HG03159 (cell line): ENCODE results near the gene DNAJB8.

Experiments used
- ATAC-seq: cut with Tn5 transposase; IDR thresholded peaks from one replicate; pipeline ENCODE4 v1.9.1; 2021; ENCODE audit warnings: mild to moderate bottlenecking, moderate library complexity; ENCODE audit not compliant: unreplicated experiment

The DNAJB8 gene

GRCh38 chr3:128427872-128428822 is 38.5 kb downstream of the DNAJB8 start:
- no peak for ATAC-seq

GRCh38 chr3:128427175-128427857 is 39.4 kb downstream of the DNAJB8 start:
- ATAC-seq: no peak

- ATAC-seq: peak; percentile 84
Measured at GRCh38 chr3:128426128-128426921, 40.4 kb downstream of the DNAJB8 start.

- ATAC-seq: no peak
Measured at GRCh38 chr3:128425846-128426127, 40.9 kb downstream of the DNAJB8 start.

GRCh38 chr3:128425142-128425845 is 41.4 kb downstream of the DNAJB8 start:
- ATAC-seq: no peak

- no peak for ATAC-seq
Measured at GRCh38 chr3:128424508-128425069, 42.1 kb downstream of the DNAJB8 start.

GRCh38 chr3:128423525-128424147 is 43.1 kb downstream of the DNAJB8 start:
- no peak for ATAC-seq

- ATAC-seq: no peak
Measured at GRCh38 chr3:128422762-128423524, 43.7 kb downstream of the DNAJB8 start.

GRCh38 chr3:128421966-128422365 is 44.7 kb downstream of the DNAJB8 start:
- ATAC-seq: no peak

GRCh38 chr3:128421439-128421836 is 45.3 kb downstream of the DNAJB8 start:
- ATAC-seq: no peak

- ATAC-seq: no peak
Measured at GRCh38 chr3:128420720-128421438, 45.8 kb downstream of the DNAJB8 start.

GRCh38 chr3:128420289-128420688 is 46.4 kb downstream of the DNAJB8 start:
- no peak for ATAC-seq

- ATAC-seq: no peak
Measured at GRCh38 chr3:128419311-128419710, 47.4 kb downstream of the DNAJB8 start.

GRCh38 chr3:128418900-128419299 is 47.8 kb downstream of the DNAJB8 start:
- no peak for ATAC-seq

GRCh38 chr3:128416578-128417211 is 50.0 kb downstream of the DNAJB8 start:
- no peak for ATAC-seq

GRCh38 chr3:128415773-128416577 is 50.7 kb downstream of the DNAJB8 start:
- no peak for ATAC-seq

GRCh38 chr3:128415200-128415772 is 51.4 kb downstream of the DNAJB8 start:
- ATAC-seq: no peak
